Gastroesophageal sphincter (tissue), 3 donors: Measurements from ENCODE around the gene GATAD2B.

Source experiments
- EP300 ChIP-seq: sonication (generic); formaldehyde crosslinking; IDR thresholded peaks from one replicate; pipeline ENCODE4 v1.6.1; 2017; ENCODE audit warnings: antibody characterized with exemption, mild to moderate bottlenecking
- POLR2A ChIP-seq, 2 donors: fragments of 450-650 bp; IDR thresholded peaks; one replicate each; pipeline ENCODE4 v1.6.1; 2017; ENCODE audit warnings: antibody characterized with exemption in 2 of 2, mild to moderate bottlenecking in 2 of 2, moderate library complexity in 1 of 2
- POLR2AphosphoS5 ChIP-seq: sonication (generic); formaldehyde crosslinking; IDR thresholded peaks from one replicate; pipeline ENCODE4 v1.6.1; 2017; ENCODE audit warnings: antibody characterized with exemption
- TF ChIP-seq, protein P1 (sequence below), 4 experiments: fragments of 200-600 bp in 2 of 4; fragments of 450-650 bp in 2 of 4; sonication (generic) in 1 of 4; IDR thresholded peaks; one replicate each; pipeline ENCODE4 v1.5.1; 2017 to 2019; ENCODE audit warnings: antibody characterized with exemption in 4 of 4, mild to moderate bottlenecking in 2 of 4, moderate library complexity in 2 of 4

DNA sequence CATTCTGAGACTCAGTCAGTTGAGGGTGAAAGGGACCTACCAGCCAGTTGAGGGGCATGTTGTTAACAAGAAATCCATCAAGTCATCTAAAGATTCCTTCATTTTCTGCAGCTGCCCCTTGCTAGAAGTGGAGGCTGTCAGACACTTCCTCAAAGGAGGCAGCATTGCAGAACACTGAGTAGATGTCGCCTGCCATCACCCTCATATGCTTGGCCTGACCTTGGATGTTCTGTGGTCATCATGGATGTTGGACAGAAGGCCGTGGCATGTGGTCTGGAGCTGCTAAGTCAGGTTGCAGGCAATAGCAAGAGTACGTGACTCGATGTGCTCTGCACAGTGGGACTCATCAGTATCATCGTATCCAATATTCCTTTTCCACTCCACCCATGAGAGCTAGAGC is 70.6 kb downstream of the GATAD2B start:
- TF ChIP-seq, protein P1, sequence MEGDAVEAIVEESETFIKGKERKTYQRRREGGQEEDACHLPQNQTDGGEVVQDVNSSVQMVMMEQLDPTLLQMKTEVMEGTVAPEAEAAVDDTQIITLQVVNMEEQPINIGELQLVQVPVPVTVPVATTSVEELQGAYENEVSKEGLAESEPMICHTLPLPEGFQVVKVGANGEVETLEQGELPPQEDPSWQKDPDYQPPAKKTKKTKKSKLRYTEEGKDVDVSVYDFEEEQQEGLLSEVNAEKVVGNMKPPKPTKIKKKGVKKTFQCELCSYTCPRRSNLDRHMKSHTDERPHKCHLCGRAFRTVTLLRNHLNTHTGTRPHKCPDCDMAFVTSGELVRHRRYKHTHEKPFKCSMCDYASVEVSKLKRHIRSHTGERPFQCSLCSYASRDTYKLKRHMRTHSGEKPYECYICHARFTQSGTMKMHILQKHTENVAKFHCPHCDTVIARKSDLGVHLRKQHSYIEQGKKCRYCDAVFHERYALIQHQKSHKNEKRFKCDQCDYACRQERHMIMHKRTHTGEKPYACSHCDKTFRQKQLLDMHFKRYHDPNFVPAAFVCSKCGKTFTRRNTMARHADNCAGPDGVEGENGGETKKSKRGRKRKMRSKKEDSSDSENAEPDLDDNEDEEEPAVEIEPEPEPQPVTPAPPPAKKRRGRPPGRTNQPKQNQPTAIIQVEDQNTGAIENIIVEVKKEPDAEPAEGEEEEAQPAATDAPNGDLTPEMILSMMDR (IDR thresholded peaks at IDR 0.05), result no peak
- no peak for TF ChIP-seq EP300
- TF ChIP-seq POLR2A (IDR thresholded peaks at IDR 0.05), result no peak
- no peak for TF ChIP-seq POLR2AphosphoS5
